Endothelial cell of coronary artery (primary cell): ENCODE results near the gene BAAT. TPM values are rescaled to one million over a fixed set of nuclear protein-coding genes. Genes with fewer than 3 reads are reported as not detected.

Source experiments
- total RNA-seq: library from RNA; depleted of rRNA; stranded (reverse); fragments of >200 nt; gene quantifications from 2 replicates; pipeline ENCODE4 v1.2.3, GENCODE V29; 2014

BAAT gene
- total RNA-seq = under 0.01 TPM in 1 of 2 replicates, not detected in the other

GRCh38 chr9:101384873-101385536 lies at the start of gene BAAT:
BAAT (minus strand) TSS chr9:101385006; CDS start chr9:101371404, 13,602 bp downstream.

GRCh38 chr9:101398068-101398929 lies 13.5 kb upstream of the BAAT start, which contains the start of the genes MRPL50 and ZNF189:
MRPL50 (minus strand) TSS chr9:101398618; CDS start chr9:101398592, 26 bp downstream.
ZNF189 (plus strand) TSS chr9:101398851; CDS start chr9:101399157, 306 bp downstream.

Other genes starting within 250 kb of the BAAT start
- 11.5 and 12.8 TPM in 2 replicates for gene MRPL50, start 13.6 kb upstream of the BAAT start, total RNA-seq
- 20.0 and 23.9 TPM in 2 replicates for gene ZNF189, start 13.8 kb upstream of the BAAT start, total RNA-seq
- not detected in 2 replicates for gene ALDOB, start 50.8 kb upstream of the BAAT start, total RNA-seq
- 22.2 and 24.8 TPM in 2 replicates for gene RNF20, start 148.8 kb upstream of the BAAT start, total RNA-seq
- gene PPP3R2, start 210.0 kb upstream of the BAAT start, total RNA-seq = not detected in 2 replicates